GM19467 (cell line): ENCODE results near the gene CLSTN2.

Source experiments
- ATAC-seq: cut with Tn5 transposase; IDR thresholded peaks from one replicate; pipeline ENCODE4 v1.9.1; 2021; ENCODE audit warnings: mild to moderate bottlenecking, moderate library complexity; ENCODE audit not compliant: unreplicated experiment

CLSTN2 gene

DNA sequence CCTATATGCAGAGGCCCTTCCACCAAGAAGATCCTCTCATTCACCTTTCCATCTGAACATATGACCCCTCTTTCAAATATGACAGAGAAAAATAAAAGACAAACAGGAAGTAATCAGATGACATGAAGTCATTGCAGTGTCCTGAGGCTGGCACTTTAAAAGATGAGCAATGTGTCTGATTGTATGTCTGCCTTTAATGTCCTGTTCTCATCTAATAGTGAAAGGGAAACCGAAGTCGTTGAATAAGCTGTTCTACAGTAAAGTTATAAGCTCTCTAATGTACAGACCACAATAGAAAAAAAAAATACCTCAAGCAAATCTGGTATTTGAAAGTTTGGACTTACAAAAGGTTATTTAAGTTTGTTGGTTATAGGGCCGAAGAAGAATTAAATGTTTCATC lies 243.0 kb downstream of the CLSTN2 start:
- peak; percentile 64 for ATAC-seq

GRCh38 chr3:140178482-140178881 lies 243.5 kb downstream of the CLSTN2 start:
- ATAC-seq = no peak

DNA sequence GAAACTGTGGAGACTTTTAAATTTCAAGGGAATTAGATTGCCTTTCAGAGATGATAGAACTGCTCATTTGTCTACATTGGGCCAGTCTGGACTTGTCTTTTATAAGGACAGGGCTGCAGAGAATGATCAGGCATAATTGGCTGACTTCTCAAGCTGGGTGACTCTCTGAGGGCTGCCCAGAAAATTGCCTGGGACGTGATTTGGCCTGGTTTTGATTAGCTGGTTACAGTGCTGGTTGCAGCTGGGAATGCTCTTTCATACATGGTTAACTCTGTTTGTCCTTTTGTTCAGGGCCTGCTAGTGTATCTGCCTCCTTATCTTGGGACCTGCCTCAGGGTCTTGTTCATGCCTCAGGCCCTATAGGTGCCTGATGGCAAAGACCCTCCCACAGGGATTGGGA lies 245.6 kb downstream of the CLSTN2 start:
- no peak for ATAC-seq

DNA sequence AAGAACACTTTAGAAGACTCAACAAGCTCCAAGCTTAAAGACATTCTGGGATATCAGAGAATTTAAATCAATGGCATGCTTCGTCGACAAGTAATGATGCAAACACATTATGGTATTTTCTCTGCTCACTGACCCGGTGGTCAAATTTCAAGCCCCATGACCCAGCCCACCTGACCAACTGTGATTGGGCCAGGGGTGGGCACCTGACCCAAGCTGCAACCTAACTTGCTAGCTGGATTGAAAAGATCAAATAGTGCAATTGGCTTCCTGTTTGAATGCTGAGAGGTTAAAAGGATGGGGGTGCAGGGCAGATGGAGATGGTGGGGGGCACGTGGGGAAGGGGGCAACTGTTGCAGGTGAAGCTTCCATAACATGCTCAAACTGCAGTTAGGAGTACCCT lies 250.4 kb downstream of the CLSTN2 start:
- ATAC-seq = no peak

DNA sequence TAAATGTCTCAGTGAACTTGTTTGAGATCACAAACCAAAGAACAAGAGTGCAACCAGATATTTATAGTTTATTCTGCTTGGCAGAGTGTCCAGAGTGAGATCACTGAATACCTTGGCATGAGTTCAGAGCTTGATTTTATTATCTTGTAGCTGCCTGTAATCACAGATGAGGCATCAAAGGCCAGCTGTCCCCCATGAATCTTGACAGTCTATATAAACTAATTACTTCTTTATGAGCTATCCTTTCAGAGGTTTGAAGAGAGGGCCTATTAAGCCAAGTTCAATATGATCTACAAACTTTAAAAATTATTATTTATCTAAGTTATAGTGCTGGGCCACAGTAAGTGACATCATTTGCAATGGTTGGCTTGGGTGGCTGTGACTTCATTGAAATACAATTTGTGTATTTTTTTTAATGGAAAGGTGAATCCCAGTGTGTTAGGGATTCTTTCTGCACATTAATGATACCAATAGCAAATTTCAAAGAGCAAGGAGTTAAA lies 251.5 kb downstream of the CLSTN2 start:
- ATAC-seq = no peak

GRCh38 chr3:140187028-140187427 lies 252.0 kb downstream of the CLSTN2 start:
- ATAC-seq = no peak

DNA sequence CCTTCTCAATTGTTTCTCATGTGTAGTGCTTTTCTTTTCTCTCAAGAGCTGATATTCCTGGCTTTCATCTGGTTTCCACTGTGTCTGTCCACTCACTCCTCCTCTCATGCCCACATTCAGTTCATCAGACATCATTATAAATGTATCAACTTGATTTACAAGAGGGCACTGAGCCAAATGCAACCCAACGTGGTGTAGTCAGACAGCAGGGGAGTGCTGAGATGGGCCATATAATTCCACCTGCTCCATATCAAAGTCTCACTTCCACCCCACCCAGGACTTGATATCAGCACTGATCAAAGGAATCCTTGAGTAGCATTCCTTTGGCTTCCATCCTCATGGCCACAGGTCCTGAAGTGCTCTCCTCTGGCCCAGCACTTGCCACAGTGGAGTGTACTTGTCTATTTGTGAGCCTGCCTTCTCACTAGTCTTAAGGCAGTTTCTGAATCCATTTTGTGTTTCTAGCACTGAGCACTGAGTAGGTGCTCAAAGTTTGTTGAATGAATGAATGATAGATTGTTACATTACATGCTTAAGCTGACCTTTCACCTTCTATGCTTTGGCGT lies 252.8 kb downstream of the CLSTN2 start:
- ATAC-seq = no peak

GRCh38 chr3:140188285-140188684 lies 253.3 kb downstream of the CLSTN2 start:
- ATAC-seq = no peak

DNA sequence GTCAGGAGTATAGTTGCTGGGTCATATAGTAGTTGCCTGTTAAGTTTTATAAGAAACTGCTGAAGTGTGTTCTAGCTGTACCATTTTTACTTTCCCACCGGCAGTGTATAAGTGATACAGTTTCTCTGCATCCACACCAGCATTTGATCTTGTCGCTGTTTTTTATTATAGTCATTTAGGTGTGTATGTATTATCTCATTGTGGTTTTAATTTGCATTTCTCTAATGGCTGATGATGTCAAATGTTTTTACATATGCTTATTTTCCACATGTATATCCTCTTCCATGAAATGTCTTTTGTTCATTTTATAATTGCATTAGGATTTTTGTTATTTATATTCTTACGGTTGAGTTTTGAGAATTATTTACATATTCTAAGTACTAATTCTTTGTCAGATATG lies 254.3 kb downstream of the CLSTN2 start:
- ATAC-seq = no peak

GRCh38 chr3:140189976-140190375 lies 255.0 kb downstream of the CLSTN2 start:
- ATAC-seq = no peak

DNA sequence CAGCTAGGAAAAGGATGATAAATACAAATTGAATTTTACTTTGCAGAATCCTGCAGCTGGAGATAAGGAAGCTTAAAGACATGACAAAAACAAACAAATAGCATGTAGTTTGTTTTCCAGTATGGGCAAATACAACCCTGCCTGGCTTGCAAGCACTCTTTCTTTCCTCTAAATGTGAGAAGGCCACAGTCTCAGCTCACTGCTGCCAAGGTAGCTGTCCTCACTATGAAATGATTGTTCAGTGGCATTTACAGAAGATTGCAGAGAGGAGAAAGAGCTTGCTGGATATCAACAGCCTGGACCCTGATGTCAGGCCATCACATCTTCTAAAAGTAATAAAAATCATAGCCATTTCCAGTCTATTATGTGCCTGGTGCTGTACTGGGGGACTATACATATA lies 262.0 kb downstream of the CLSTN2 start:
- ATAC-seq = no peak

DNA sequence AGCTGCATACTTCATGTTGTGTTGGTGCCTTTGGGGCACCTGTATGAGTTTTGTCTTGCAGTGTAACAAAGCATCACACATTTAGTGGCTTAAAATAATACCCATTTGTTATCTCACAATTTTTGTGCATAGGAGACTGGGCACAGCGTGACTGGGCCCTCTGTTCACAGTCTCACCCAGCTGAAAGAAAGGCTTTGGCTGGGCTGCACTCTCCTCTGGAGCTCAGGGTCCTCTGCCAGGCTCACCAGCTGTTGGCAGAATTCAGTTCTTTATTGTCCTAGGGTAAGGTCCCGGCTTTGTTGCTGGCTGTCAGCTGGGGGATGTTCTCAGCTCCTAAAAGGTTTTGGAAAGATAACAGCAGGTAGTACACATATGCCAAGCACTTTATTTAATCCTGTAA lies 263.3 kb downstream of the CLSTN2 start:
- no peak for ATAC-seq

GRCh38 chr3:140199008-140199407 lies 264.0 kb downstream of the CLSTN2 start:
- ATAC-seq = no peak

- no peak for ATAC-seq
Measured at GRCh38 chr3:140199743-140200142, 264.8 kb downstream of the CLSTN2 start.

DNA sequence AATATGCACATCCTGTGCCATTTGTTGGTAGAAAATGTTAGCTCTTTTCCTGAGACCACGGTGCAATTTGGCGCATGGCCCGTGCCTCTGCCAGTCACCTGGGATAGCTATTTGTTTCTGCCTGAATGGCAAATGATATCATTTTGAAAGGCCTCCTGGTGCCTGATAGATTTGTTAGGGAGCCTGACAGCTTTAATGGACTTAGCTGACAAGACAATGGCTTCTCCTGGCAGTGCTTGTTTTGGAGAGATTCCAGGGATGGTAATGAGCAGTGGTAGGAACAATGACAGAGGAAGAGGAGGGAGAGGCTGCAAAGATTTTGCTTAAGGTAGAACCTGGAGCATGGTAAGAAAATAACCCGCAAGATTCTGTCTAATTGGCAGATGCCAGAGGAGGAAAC lies 268.5 kb downstream of the CLSTN2 start:
- no peak for ATAC-seq

GRCh38 chr3:140204271-140204984 lies 269.4 kb downstream of the CLSTN2 start:
- no peak for ATAC-seq

DNA sequence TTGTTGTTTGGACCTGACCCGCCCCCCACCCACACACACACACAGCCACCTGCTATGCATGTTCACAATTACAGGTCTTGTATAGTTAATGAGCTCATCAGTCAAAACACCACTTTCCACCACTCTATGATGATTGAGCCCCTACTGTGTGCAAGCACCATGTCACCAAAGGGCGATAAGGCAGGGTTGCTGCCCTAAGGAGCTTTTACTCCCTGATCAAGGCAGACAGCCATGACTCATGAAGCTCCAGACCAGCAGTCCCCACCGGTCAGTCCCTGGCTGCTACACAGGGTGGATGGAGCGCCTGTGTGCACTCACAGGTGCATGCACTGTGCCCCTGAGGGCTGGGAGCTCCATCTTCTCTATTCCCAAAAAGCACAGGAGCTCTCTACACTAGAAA lies 270.6 kb downstream of the CLSTN2 start:
- ATAC-seq = no peak

- ATAC-seq = no peak
Measured at GRCh38 chr3:140206196-140207040, 271.4 kb downstream of the CLSTN2 start.

GRCh38 chr3:140207541-140207940 lies 272.6 kb downstream of the CLSTN2 start:
- ATAC-seq = no peak

GRCh38 chr3:140216249-140216648 lies 281.3 kb downstream of the CLSTN2 start:
- ATAC-seq = peak; percentile 69

DNA sequence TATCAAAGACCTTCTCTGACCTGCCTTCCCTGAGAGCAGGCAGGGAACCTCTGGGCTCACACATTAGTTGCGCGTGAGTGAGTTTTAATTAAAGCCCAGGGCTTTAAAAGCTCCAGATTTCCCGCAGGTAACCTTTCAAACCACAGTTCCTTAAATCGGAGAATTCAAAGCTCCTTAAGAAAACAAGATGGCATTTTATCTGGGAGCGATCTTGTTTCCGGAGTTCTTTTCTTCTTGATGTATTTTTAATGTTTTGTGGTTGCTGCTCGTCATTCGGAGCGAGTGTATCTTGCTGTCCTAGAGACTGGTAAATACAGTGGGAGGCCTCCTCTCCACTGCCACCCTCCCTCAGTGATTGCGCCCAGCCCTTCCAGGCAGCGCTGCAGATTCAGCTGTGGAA lies 284.3 kb downstream of the CLSTN2 start:
- no peak for ATAC-seq

GRCh38 chr3:140219923-140220452 lies 285.0 kb downstream of the CLSTN2 start:
- no peak for ATAC-seq
